Activated naive CD8-positive, alpha-beta T cell treated with anti-CD3 and anti-CD28 coated beads for 36 hours (primary cell): Measurements from ENCODE around the gene MAP6. TPM values are rescaled to one million over a fixed set of nuclear protein-coding genes. Genes with fewer than 3 reads are reported as not detected.
A peak's percentile ranks its signal among the peaks of the same experiment; 100 is the strongest.

Source experiments
- DNase-seq: peaks from one replicate; pipeline ENCODE4 v3.0.0; 2021
- H3K27ac Mint-ChIP-seq: one replicate; pipeline ENCODE4 v1.8.0; 2022; ENCODE audit warnings: mild to moderate bottlenecking, moderate library complexity, mixed read lengths
- H3K27me3 Mint-ChIP-seq: one replicate; pipeline ENCODE4 v1.8.0; 2022; ENCODE audit warnings: mild to moderate bottlenecking, mixed read lengths
- H3K36me3 Mint-ChIP-seq: one replicate; pipeline ENCODE4 v1.8.0; 2021; ENCODE audit warnings: mild to moderate bottlenecking, mixed read lengths
- H3K4me1 Mint-ChIP-seq: one replicate; pipeline ENCODE4 v1.8.0; 2021; ENCODE audit warnings: mixed read lengths
- H3K4me3 Mint-ChIP-seq: one replicate; pipeline ENCODE4 v1.8.0; 2022; ENCODE audit warnings: mild to moderate bottlenecking, moderate library complexity, mixed read lengths
- H3K9me3 Mint-ChIP-seq: one replicate; pipeline ENCODE4 v1.8.0; 2022; ENCODE audit warnings: mixed read lengths
- total RNA-seq, 2 experiments: library from RNA; stranded (reverse); gene quantifications; one replicate each; pipeline ENCODE4 v1.2.3, GENCODE V29; 2021

Gene MAP6
- total RNA-seq, 2 experiments from 2014 or later: not detected

- peaks cover 8% of the 10 kb centered on the region for H3K9me3 Mint-ChIP-seq
- no peak for DNase-seq
- H3K27me3 Mint-ChIP-seq: peaks cover 42% of the 10 kb centered on the region
- H3K36me3 Mint-ChIP-seq: no peaks in the 10 kb centered on the region
- no peak overlapping the region for H3K27ac Mint-ChIP-seq
- peaks cover 16% of the 10 kb centered on the region for H3K4me1 Mint-ChIP-seq
- no peak overlapping the region for H3K4me3 Mint-ChIP-seq
Measured at GRCh38 chr11:75678620-75679259, 9.9 kb upstream of the MAP6 start.

GRCh38 chr11:75677909-75678308, 9.1 kb upstream of the MAP6 start:
- no peaks in the 10 kb centered on the region for H3K36me3 Mint-ChIP-seq
- peaks cover 34% of the 10 kb centered on the region for H3K27me3 Mint-ChIP-seq
- peaks cover 5% of the 10 kb centered on the region for H3K9me3 Mint-ChIP-seq
- no peak overlapping the region for H3K4me3 Mint-ChIP-seq
- no peak for DNase-seq
- H3K27ac Mint-ChIP-seq: no peak overlapping the region
- H3K4me1 Mint-ChIP-seq: peaks cover 20% of the 10 kb centered on the region

GRCh38 chr11:75677275-75677674, 8.4 kb upstream of the MAP6 start:
- Mint-ChIP-seq H3K27me3 (peaks cover 33% of the 10 kb centered on the region), H3K27ac (no peak overlapping the region), H3K9me3 (peaks cover 5% of the 10 kb centered on the region), H3K4me3 (no peak overlapping the region), H3K4me1 (peaks cover 20% of the 10 kb centered on the region), H3K36me3 (no peaks in the 10 kb centered on the region)
- DNase-seq: no peak

- Mint-ChIP-seq H3K4me1 (peaks cover 22% of the 10 kb centered on the region), H3K9me3 (peaks cover 6% of the 10 kb centered on the region), H3K27ac (no peak overlapping the region), H3K4me3 (no peak overlapping the region), H3K27me3 (peaks cover 51% of the 10 kb centered on the region), H3K36me3 (no peaks in the 10 kb centered on the region)
- DNase-seq: peak; percentile 58
Measured at GRCh38 chr11:75673977-75674582, 5.2 kb upstream of the MAP6 start.

GRCh38 chr11:75667831-75668450, 897 bp downstream of the MAP6 start:
- H3K27me3 Mint-ChIP-seq: peaks cover 85% of the 10 kb centered on the region
- no peak overlapping the region for H3K27ac Mint-ChIP-seq
- H3K4me3 Mint-ChIP-seq: peak overlapping the region; percentile 80
- H3K36me3 Mint-ChIP-seq: no peaks in the 10 kb centered on the region
- peaks cover 5% of the 10 kb centered on the region for H3K9me3 Mint-ChIP-seq
- H3K4me1 Mint-ChIP-seq: peaks cover 8% of the 10 kb centered on the region
- DNase-seq: peak; percentile 61

- peak overlapping the region; percentile 35 for H3K4me3 Mint-ChIP-seq
- H3K9me3 Mint-ChIP-seq: peaks cover 2% of the 10 kb centered on the region
- peak; percentile 15 for DNase-seq
- no peak overlapping the region for H3K27ac Mint-ChIP-seq
- peaks cover 8% of the 10 kb centered on the region for H3K4me1 Mint-ChIP-seq
- peaks cover 84% of the 10 kb centered on the region for H3K27me3 Mint-ChIP-seq
- no peaks in the 10 kb centered on the region for H3K36me3 Mint-ChIP-seq
Measured at GRCh38 chr11:75667255-75667830, 1.5 kb downstream of the MAP6 start.

GRCh38 chr11:75665990-75666389, 2.8 kb downstream of the MAP6 start:
- H3K27me3 Mint-ChIP-seq: peaks cover 72% of the 10 kb centered on the region
- peaks cover 8% of the 10 kb centered on the region for H3K4me1 Mint-ChIP-seq
- H3K4me3 Mint-ChIP-seq: no peak overlapping the region
- no peaks in the 10 kb centered on the region for H3K9me3 Mint-ChIP-seq
- H3K36me3 Mint-ChIP-seq: no peaks in the 10 kb centered on the region
- DNase-seq: no peak
- H3K27ac Mint-ChIP-seq: no peak overlapping the region

GRCh38 chr11:75665126-75665525, 3.7 kb downstream of the MAP6 start:
- Mint-ChIP-seq H3K9me3 (no peaks in the 10 kb centered on the region), H3K36me3 (no peaks in the 10 kb centered on the region), H3K4me3 (no peak overlapping the region), H3K27ac (no peak overlapping the region), H3K27me3 (peaks cover 72% of the 10 kb centered on the region), H3K4me1 (peaks cover 8% of the 10 kb centered on the region)
- no peak for DNase-seq

GRCh38 chr11:75664389-75664788, 4.4 kb downstream of the MAP6 start:
- H3K9me3 Mint-ChIP-seq: no peaks in the 10 kb centered on the region
- H3K27me3 Mint-ChIP-seq: peaks cover 69% of the 10 kb centered on the region
- H3K4me3 Mint-ChIP-seq: no peak overlapping the region
- peaks cover 8% of the 10 kb centered on the region for H3K4me1 Mint-ChIP-seq
- H3K36me3 Mint-ChIP-seq: no peaks in the 10 kb centered on the region
- no peak overlapping the region for H3K27ac Mint-ChIP-seq
- DNase-seq: no peak

- H3K36me3 Mint-ChIP-seq: no peaks in the 10 kb centered on the region
- H3K27me3 Mint-ChIP-seq: peaks cover 69% of the 10 kb centered on the region
- DNase-seq: no peak
- H3K4me3 Mint-ChIP-seq: no peak overlapping the region
- H3K9me3 Mint-ChIP-seq: no peaks in the 10 kb centered on the region
- H3K4me1 Mint-ChIP-seq: peaks cover 6% of the 10 kb centered on the region
- H3K27ac Mint-ChIP-seq: no peak overlapping the region
Measured at GRCh38 chr11:75663808-75664207, 5.0 kb downstream of the MAP6 start.

GRCh38 chr11:75659836-75660235, 9.0 kb downstream of the MAP6 start:
- H3K36me3 Mint-ChIP-seq: no peaks in the 10 kb centered on the region
- H3K4me1 Mint-ChIP-seq: peaks cover 2% of the 10 kb centered on the region
- no peak overlapping the region for H3K4me3 Mint-ChIP-seq
- no peaks in the 10 kb centered on the region for H3K9me3 Mint-ChIP-seq
- DNase-seq: no peak
- peaks cover 48% of the 10 kb centered on the region for H3K27me3 Mint-ChIP-seq
- H3K27ac Mint-ChIP-seq: no peak overlapping the region

GRCh38 chr11:75656044-75656727, 12.7 kb downstream of the MAP6 start:
- Mint-ChIP-seq H3K27me3 (peaks cover 28% of the 10 kb centered on the region), H3K4me3 (no peak overlapping the region), H3K4me1 (peaks cover 11% of the 10 kb centered on the region), H3K9me3 (no peaks in the 10 kb centered on the region), H3K27ac (no peak overlapping the region), H3K36me3 (no peaks in the 10 kb centered on the region)
- DNase-seq: no peak

- no peak for DNase-seq
- H3K4me1 Mint-ChIP-seq: peaks cover 11% of the 10 kb centered on the region
- H3K36me3 Mint-ChIP-seq: no peaks in the 10 kb centered on the region
- H3K27me3 Mint-ChIP-seq: peaks cover 23% of the 10 kb centered on the region
- H3K9me3 Mint-ChIP-seq: no peaks in the 10 kb centered on the region
- no peak overlapping the region for H3K27ac Mint-ChIP-seq
- H3K4me3 Mint-ChIP-seq: no peak overlapping the region
Measured at GRCh38 chr11:75655605-75656004, 13.2 kb downstream of the MAP6 start.

- Mint-ChIP-seq H3K27ac (no peak overlapping the region), H3K36me3 (no peaks in the 10 kb centered on the region), H3K27me3 (peaks cover 13% of the 10 kb centered on the region), H3K4me3 (no peak overlapping the region), H3K9me3 (no peaks in the 10 kb centered on the region), H3K4me1 (peaks cover 11% of the 10 kb centered on the region)
- no peak for DNase-seq
Measured at GRCh38 chr11:75654314-75654713, 14.5 kb downstream of the MAP6 start.

GRCh38 chr11:75653532-75653931, 15.3 kb downstream of the MAP6 start:
- Mint-ChIP-seq H3K36me3 (no peaks in the 10 kb centered on the region), H3K4me1 (peaks cover 11% of the 10 kb centered on the region), H3K27me3 (peaks cover 5% of the 10 kb centered on the region), H3K4me3 (no peak overlapping the region), H3K27ac (no peak overlapping the region), H3K9me3 (no peaks in the 10 kb centered on the region)
- no peak for DNase-seq
